C4-2B (cell line): Measurements from ENCODE around the gene KRT4.

Experiments
- H3K27ac ChIP-seq: fragments of 450-650 bp; 2 replicates; pipeline ENCODE4 v1.5.1; 2017
- ZFX ChIP-seq: fragments of 450-650 bp; IDR thresholded peaks from 2 replicates; pipeline ENCODE4 v1.6.1; 2017
- TF ChIP-seq, protein P1 (sequence below): fragments of 450-650 bp; conservative IDR thresholded peaks from 2 replicates; pipeline ENCODE4 v1.5.1; 2017; ENCODE audit warnings: mild to moderate bottlenecking

Gene KRT4

DNA sequence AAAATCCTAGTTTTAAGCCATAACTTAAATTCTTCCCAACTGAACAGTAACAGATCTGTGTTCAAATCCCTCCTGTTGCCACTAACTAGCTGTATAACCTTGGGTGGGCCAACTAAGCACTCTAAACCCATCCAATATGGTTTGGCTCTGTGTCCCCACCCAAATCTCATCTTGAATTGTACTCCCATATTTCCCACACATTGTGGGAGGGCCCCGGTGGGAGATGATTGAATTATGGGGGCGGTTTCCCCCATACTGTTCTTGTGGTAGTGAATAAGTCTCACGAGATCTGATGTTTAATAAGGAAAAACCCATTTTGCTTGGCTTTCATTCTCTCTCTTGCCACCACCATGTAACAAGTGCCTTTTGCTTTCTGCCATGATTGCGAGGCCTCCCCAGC, 1.2 kb upstream of the KRT4 start:
- TF ChIP-seq, protein P1, sequence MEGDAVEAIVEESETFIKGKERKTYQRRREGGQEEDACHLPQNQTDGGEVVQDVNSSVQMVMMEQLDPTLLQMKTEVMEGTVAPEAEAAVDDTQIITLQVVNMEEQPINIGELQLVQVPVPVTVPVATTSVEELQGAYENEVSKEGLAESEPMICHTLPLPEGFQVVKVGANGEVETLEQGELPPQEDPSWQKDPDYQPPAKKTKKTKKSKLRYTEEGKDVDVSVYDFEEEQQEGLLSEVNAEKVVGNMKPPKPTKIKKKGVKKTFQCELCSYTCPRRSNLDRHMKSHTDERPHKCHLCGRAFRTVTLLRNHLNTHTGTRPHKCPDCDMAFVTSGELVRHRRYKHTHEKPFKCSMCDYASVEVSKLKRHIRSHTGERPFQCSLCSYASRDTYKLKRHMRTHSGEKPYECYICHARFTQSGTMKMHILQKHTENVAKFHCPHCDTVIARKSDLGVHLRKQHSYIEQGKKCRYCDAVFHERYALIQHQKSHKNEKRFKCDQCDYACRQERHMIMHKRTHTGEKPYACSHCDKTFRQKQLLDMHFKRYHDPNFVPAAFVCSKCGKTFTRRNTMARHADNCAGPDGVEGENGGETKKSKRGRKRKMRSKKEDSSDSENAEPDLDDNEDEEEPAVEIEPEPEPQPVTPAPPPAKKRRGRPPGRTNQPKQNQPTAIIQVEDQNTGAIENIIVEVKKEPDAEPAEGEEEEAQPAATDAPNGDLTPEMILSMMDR, result no peak
- no peak for TF ChIP-seq ZFX
- no peak overlapping the region for H3K27ac ChIP-seq

DNA sequence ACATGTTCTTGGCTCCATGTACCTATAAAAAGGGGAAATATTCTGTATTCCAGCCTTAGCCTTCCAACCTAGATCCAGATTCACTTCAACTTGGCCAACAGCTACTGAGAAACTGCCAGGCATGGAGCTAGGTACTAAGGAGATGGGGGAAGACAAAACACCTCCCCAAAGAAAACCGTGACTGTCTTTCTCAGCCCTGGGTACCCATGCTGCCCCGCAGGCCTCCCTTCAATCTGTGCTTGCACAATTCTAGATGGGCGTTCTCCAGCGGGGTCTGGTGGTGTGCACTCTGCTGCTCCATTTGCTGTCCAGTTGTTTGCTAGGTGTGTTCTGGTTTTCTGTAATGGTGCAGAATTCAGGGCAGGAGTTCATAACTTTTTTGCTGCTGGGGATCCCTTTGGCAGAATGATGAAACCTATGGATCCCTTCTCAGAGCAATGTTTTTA, 817 bp upstream of the KRT4 start:
- TF ChIP-seq, protein P1, result no peak
- no peak for TF ChIP-seq ZFX
- H3K27ac ChIP-seq, result no peak overlapping the region

DNA sequence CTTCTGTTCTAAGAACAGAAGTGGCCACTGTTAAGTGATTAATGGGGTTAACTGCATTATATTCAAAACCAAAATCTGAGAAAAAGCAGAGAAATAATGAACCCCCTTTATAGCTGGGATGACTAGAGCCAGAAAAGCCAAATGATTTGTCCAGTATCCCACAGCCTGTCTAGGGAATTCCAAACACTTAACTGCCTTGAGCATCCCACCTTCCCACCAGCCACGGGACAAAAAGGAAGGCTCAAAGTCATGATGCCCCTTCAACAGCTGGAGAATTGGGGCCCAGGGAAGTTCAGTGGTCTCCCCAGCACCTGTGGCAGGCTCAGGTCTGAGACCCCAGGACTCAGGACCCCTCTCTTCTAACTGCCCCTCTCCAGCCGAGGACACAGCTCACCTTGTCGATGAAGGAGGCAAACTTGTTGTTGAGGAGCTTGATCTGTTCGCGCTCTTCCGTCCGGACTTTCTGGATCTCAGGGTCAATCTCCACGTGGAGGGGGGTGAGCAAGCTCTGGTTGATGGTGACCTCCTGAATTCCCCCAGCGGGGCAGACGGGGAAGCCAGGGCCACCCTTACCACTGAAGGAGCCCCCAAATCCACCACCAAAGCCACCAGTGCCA, 605 bp downstream of the KRT4 start:
- no peak overlapping the region for H3K27ac ChIP-seq

DNA sequence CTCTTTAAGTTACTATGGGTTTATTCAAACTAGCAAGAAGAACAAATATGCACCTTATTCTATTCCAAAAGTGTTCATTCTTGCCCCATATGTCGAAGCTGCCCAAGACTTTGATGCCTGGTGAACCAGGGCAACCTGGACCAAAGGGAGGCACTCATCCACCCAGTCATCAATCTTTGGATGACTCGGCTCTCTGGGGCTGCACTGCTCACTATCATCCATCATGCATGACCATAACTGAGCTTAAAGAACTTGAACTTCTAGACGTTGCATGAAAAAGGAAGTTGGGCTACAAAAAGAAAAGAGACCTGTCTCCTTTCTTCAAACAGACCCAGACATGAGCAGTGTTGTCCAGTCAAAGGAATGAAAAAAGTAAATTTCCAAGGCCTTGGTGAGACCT, 1.2 kb downstream of the KRT4 start:
- no peak for TF ChIP-seq ZFX
- TF ChIP-seq, protein P1, result no peak
- H3K27ac ChIP-seq, result no peak overlapping the region

More for the DNA sequence above, 605 bp downstream of the KRT4 start:
- TF ChIP-seq ZFX, result no peak
- TF ChIP-seq, protein P1, result no peak

DNA sequence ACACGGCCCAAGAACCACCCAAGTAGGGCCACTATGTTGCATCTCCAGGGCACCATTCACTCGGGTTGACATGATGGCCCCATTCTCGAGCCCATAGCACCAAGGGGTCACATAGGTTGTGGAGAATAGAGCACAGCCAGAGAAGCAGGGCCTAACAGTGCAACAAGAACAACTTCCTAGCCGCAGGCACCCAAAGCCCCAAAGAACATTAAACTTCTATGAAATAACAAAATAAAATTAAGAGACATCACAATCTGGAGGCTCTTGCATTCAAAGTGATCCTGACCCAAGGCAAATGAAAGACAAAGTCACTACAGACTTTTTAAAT, 1.9 kb downstream of the KRT4 start:
- no peak overlapping the region for H3K27ac ChIP-seq
- no peak for TF ChIP-seq ZFX
- TF ChIP-seq, protein P1, result no peak

DNA sequence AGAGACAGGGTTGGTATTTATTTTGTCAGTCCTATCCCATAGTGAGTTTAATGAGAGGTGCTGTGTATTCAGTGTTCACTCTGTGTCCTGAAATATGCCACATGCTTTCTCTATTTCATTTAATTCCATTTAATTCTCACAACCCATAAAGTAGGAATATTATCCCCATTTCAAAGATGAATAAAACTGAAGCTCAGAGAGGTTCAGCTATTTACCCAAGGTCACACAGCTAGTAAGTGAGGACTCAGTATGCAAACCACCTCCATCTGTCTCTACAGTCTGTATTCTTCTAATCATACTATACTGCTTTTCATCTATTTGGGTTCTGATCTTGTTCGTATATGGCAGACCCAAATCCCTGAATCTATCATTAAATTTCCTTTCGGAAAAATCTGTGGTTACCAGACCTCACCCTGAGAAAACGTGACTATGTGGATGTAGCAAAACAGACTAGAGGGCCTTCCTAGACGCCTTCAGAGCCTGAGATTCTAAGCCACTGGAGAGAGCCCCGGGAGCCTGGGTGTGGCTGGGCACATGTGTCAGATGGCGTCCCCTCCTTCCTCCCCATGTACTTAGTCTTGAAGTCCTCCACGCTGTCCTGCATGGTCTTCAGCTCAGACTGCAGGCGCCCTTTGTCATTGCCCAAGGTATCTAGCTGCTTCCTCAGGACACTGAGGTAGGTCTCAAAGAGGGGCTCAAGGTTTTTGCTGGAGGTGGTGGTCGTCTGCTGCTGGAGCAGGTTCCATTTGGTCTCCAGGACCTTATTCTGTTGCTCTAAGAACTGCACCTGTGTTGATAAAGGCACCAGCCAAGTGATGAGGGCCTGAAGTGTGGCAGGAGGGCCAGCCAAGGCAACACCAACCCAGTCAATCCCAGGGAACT, 2.5 kb downstream of the KRT4 start:
- TF ChIP-seq ZFX, result no peak
- TF ChIP-seq, protein P1, result no peak
- H3K27ac ChIP-seq, result no peak overlapping the region

DNA sequence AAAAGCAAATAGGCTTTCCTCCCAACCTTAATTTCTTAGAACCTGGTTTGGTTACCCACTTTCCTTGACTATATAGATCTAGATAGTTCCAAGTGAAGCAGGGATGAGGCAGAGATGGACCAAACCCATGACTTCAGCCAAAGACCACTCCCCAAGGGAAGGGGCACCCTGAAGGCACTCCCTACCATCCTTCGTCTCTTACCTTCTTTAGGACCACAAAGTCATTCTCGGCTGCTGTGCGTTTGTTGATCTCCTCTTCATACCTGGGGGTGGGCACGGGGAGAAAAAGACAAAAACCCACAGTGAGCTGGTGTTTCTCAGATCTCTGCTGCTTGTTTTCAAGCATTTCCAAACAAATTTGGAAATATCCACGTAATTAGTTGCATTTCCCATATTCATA, 3.4 kb downstream of the KRT4 start:
- no peak overlapping the region for H3K27ac ChIP-seq
- no peak for TF ChIP-seq ZFX
- TF ChIP-seq, protein P1, result no peak
